GM23338 (cell line): ENCODE results near the gene CD84. TPM values are rescaled to one million over a fixed set of nuclear protein-coding genes. Genes with fewer than 3 reads are reported as not detected.

Source experiments
- ATAC-seq: fragments of 200-7000 bp; cut with Tn5 transposase; 3 replicates; pipeline ENCODE4 v1.9.1; 2020
- DNase-seq: peaks from one replicate; pipeline ENCODE4 v3.0.0-alpha.2; 2015; ENCODE audit warnings: low spot score
- H2AFZ ChIP-seq: fragments of 200-600 bp; sonication (generic); 2 replicates; pipeline ENCODE4 v1.8.0; 2016; ENCODE audit warnings: antibody characterized with exemption, mild to moderate bottlenecking, moderate library complexity
- H3F3A ChIP-seq: fragments of 200-600 bp; sonication (generic); replicated peaks from 2 replicates; pipeline ENCODE4 v1.8.0; 2017; ENCODE audit warnings: antibody characterized with exemption, mixed run types, low read depth
- H3K27ac ChIP-seq: fragments of 200-600 bp; sonication (generic); 2 replicates; pipeline ENCODE4 v1.6.1; 2016; ENCODE audit warnings: low read depth
- H3K27me3 ChIP-seq: fragments of 200-600 bp; sonication (generic); 2 replicates; pipeline ENCODE4 v1.8.0; 2016; ENCODE audit warnings: mild to moderate bottlenecking, mixed run types, moderate library complexity; ENCODE audit not compliant: insufficient read depth
- H3K36me3 ChIP-seq: fragments of 200-600 bp; sonication (generic); 2 replicates; pipeline ENCODE4 v1.8.0; 2016; ENCODE audit warnings: mild to moderate bottlenecking; ENCODE audit not compliant: insufficient read depth
- H3K4me1 ChIP-seq: fragments of 200-600 bp; sonication (generic); 2 replicates; pipeline ENCODE4 v1.8.0; 2016; ENCODE audit warnings: mild to moderate bottlenecking, moderate library complexity; ENCODE audit not compliant: insufficient read depth
- H3K4me2 ChIP-seq: fragments of 200-600 bp; sonication (generic); 2 replicates; pipeline ENCODE4 v1.7.1; 2017; ENCODE audit warnings: mixed run types
- H3K4me3 ChIP-seq: fragments of 200-600 bp; sonication (generic); 2 replicates; pipeline ENCODE4 v1.6.1; 2016; ENCODE audit warnings: mixed run types
- H3K79me2 ChIP-seq: fragments of 200-600 bp; sonication (generic); replicated peaks from 2 replicates; pipeline ENCODE4 v1.8.0; 2017; ENCODE audit warnings: mild to moderate bottlenecking; ENCODE audit not compliant: insufficient read depth
- H3K9me2 ChIP-seq: fragments of 200-600 bp; sonication (generic); 2 replicates; pipeline ENCODE4 v1.8.0; 2017; ENCODE audit not compliant: insufficient read depth
- H4K20me1 ChIP-seq: fragments of 200-600 bp; sonication (generic); replicated peaks from 2 replicates; pipeline ENCODE4 v1.8.0; 2017; ENCODE audit warnings: mild to moderate bottlenecking; ENCODE audit not compliant: insufficient read depth
- H3K27ac Mint-ChIP-seq: 2 replicates; pipeline ENCODE4 v1.8.0; 2020; ENCODE audit warnings: inconsistent platforms, mild to moderate bottlenecking, moderate library complexity, mixed read lengths
- H3K27me3 Mint-ChIP-seq: 3 replicates; pipeline ENCODE4 v1.8.0; 2022; ENCODE audit warnings: low read depth, mild to moderate bottlenecking, moderate library complexity, mixed read lengths, inconsistent platforms; ENCODE audit not compliant: insufficient read depth, poor library complexity
- H3K36me3 Mint-ChIP-seq: 3 replicates; pipeline ENCODE4 v1.8.0; 2021; ENCODE audit warnings: low read depth, mild to moderate bottlenecking, inconsistent platforms, moderate library complexity, mixed read lengths
- H3K4me1 Mint-ChIP-seq: 3 replicates; pipeline ENCODE4 v1.8.0; 2020; ENCODE audit warnings: mild to moderate bottlenecking, inconsistent platforms, mixed read lengths
- H3K4me3 Mint-ChIP-seq: 3 replicates; pipeline ENCODE4 v1.8.0; 2021; ENCODE audit warnings: moderate library complexity, mild to moderate bottlenecking, inconsistent platforms, mixed read lengths
- H3K9me3 Mint-ChIP-seq: 3 replicates; pipeline ENCODE4 v1.8.0; 2020; ENCODE audit warnings: moderate library complexity, mild to moderate bottlenecking, inconsistent platforms, mixed read lengths
- CREB1 ChIP-seq: fragments of 250-450 bp; sonication (Bioruptor Pico); IDR thresholded peaks from 2 replicates; pipeline ENCODE4 v1.5.0; 2020; ENCODE audit warnings: low read depth, mild to moderate bottlenecking, moderate library complexity
- CTCF ChIP-seq, 2 experiments: fragments of 200-600 bp in 1 of 2; sonication (generic) in 1 of 2; conservative IDR thresholded peaks; 2 replicates each; pipeline versions ENCODE4 v1.5.1 to v1.6.1; 2016 to 2017; ENCODE audit warnings: antibody characterized with exemption in 2 of 2, low read depth in 2 of 2, mild to moderate bottlenecking in 2 of 2, moderate library complexity in 1 of 2
- ETS1 ChIP-seq: IDR thresholded peaks from 2 replicates; pipeline ENCODE4 v1.6.1; 2016; ENCODE audit warnings: antibody characterized with exemption
- EZH2 ChIP-seq: fragments of 200-600 bp; sonication (generic); IDR thresholded peaks from one replicate; pipeline ENCODE4 v1.8.0; 2017; ENCODE audit warnings: antibody characterized with exemption, mild to moderate bottlenecking, low read depth; ENCODE audit not compliant: unreplicated experiment
- EZH2phosphoT487 ChIP-seq: fragments of 200-600 bp; sonication (generic); IDR thresholded peaks from one replicate; pipeline ENCODE4 v1.8.1; 2018; ENCODE audit warnings: antibody characterized with exemption; ENCODE audit not compliant: unreplicated experiment
- JUNB ChIP-seq: IDR thresholded peaks from one replicate; pipeline ENCODE4 v1.6.1; 2016; ENCODE audit warnings: antibody characterized with exemption; ENCODE audit not compliant: unreplicated experiment
- NANOG ChIP-seq: IDR thresholded peaks from 2 replicates; pipeline ENCODE4 v1.6.1; 2016; ENCODE audit warnings: antibody characterized with exemption, borderline replicate concordance
- POLR2AphosphoS5 ChIP-seq: IDR thresholded peaks from 2 replicates; pipeline ENCODE4 v1.6.1; 2016; ENCODE audit warnings: antibody characterized with exemption, low read depth
- STAT1 ChIP-seq: IDR thresholded peaks from one replicate; pipeline ENCODE4 v1.6.1; 2016; ENCODE audit warnings: antibody characterized with exemption; ENCODE audit not compliant: unreplicated experiment
- ZNF114 ChIP-seq: fragments of 250-450 bp; sonication (Bioruptor Pico); IDR thresholded peaks from 2 replicates; pipeline ENCODE4 v1.5.0; 2020; ENCODE audit warnings: mild to moderate bottlenecking, moderate library complexity
- ZNF462 ChIP-seq: fragments of 250-450 bp; sonication (Bioruptor Pico); IDR thresholded peaks from 2 replicates; pipeline ENCODE4 v1.5.0; 2020; ENCODE audit warnings: mild to moderate bottlenecking, moderate library complexity
- polyA plus RNA-seq: library from polyadenylated mRNA; unstranded; fragments of >200 nt; fragmentation: Nextera tagmentation; extraction: Ambion mirVana; gene quantifications from 2 replicates; pipeline ENCODE4 v1.2.1, GENCODE V29; 2016
- total RNA-seq: library from RNA; depleted of rRNA; stranded (reverse); fragments of >200 nt; shearing (Covaris generic); gene quantifications from 2 replicates; pipeline ENCODE4 v1.2.3, GENCODE V29; 2014

The CD84 gene
- total and polyA plus RNA-seq, 2 experiments from 2014 or later, result not detected

GRCh38 chr1:160612613-160613218 lies 33.4 kb upstream of the CD84 start:
- no peaks in the 10 kb centered on the region for H3K36me3 Mint-ChIP-seq
- no peak overlapping the region for H3K4me3 Mint-ChIP-seq
- no peaks in the 10 kb centered on the region for H3K27me3 Mint-ChIP-seq
- no peak for DNase-seq
- H3K4me2 ChIP-seq, result no peak overlapping the region
- no peaks in the 10 kb centered on the region for H4K20me1 ChIP-seq
- H3K27ac ChIP-seq, result no peak overlapping the region
- H3K4me3 ChIP-seq, result no peak overlapping the region
- H3K36me3 ChIP-seq, result no peaks in the 10 kb centered on the region
- H3K27me3 ChIP-seq, result no peaks in the 10 kb centered on the region
- peaks cover 6% of the 10 kb centered on the region; the same call in 1 of the 2 replicates for H3K9me2 ChIP-seq
- H3K4me1 ChIP-seq, result no peaks in the 10 kb centered on the region
- H3K27ac Mint-ChIP-seq, result no peak overlapping the region
- H3F3A ChIP-seq, result no peaks in the 10 kb centered on the region
- TF ChIP-seq STAT1 (no peak), POLR2AphosphoS5 (no peak), ETS1 (no peak), CTCF (conservative IDR thresholded peaks at IDR 0.05; ENCODE audit: low read depth in 2 of 2) (no peak), ZNF114 (no peak), CREB1 (CRISPR knock-in tag) (no peak), EZH2 (no peak), EZH2phosphoT487 (no peak)
- H3K79me2 ChIP-seq, result no peaks in the 10 kb centered on the region
- peaks cover 6% of the 10 kb centered on the region; the same call in 2 of the 3 replicates for H3K4me1 Mint-ChIP-seq
- peak overlapping the region; percentile 66; the same call in 1 of the 2 replicates for H2AFZ ChIP-seq
- ATAC-seq, result no peak
- H3K9me3 Mint-ChIP-seq, result no peaks in the 10 kb centered on the region

- DNase-seq, result no peak
- Histone ChIP-seq H3K79me2 (no peaks in the 10 kb centered on the region), H3F3A (no peaks in the 10 kb centered on the region)
- TF ChIP-seq ZNF462 (CRISPR knock-in tag) (no peak), NANOG (no peak), EZH2phosphoT487 (no peak), JUNB (no peak), ZNF114 (no peak)
These were observed 31.4 kb upstream of the CD84 start for GRCh38 chr1:160610569-160611242.

More at GRCh38 chr1:160610569-160611242, 31.4 kb upstream of the CD84 start:
- Histone ChIP-seq H3K9me2 (peaks cover 2% of the 10 kb centered on the region; the same call in 1 of the 2 replicates), H3K4me3 (no peak overlapping the region), H4K20me1 (no peaks in the 10 kb centered on the region), H3K4me1 (no peaks in the 10 kb centered on the region), H3K36me3 (no peaks in the 10 kb centered on the region), H3K27ac (no peak overlapping the region), H3K27me3 (no peaks in the 10 kb centered on the region), H2AFZ (peak overlapping the region; percentile 38; the same call in 1 of the 2 replicates), H3K4me2 (no peak overlapping the region)
- no peaks in the 10 kb centered on the region for H3K9me3 Mint-ChIP-seq
- H3K27me3 Mint-ChIP-seq, result no peaks in the 10 kb centered on the region
- no peaks in the 10 kb centered on the region for H3K36me3 Mint-ChIP-seq
- H3K4me1 Mint-ChIP-seq, result peaks cover 6% of the 10 kb centered on the region; the same call in 2 of the 3 replicates
- ATAC-seq, result no peak
- no peak overlapping the region; the same call in 1 of the 2 replicates for H3K27ac Mint-ChIP-seq
- no peak overlapping the region for H3K4me3 Mint-ChIP-seq
